Prostate gland (tissue), 2 donors: ENCODE measurements around the gene CCNI.

ENCODE experiments used
- POLR2A ChIP-seq: fragments of 450-650 bp; IDR thresholded peaks from one replicate; pipeline ENCODE4 v1.6.1; 2016; ENCODE audit warnings: antibody characterized with exemption, mild to moderate bottlenecking
- POLR2AphosphoS5 ChIP-seq: sonication (generic); formaldehyde crosslinking; IDR thresholded peaks from one replicate; pipeline ENCODE4 v1.6.1; 2017; ENCODE audit warnings: antibody characterized with exemption
- TF ChIP-seq, protein P1 (sequence below), 4 experiments: fragments of 200-600 bp in 2 of 4; fragments of 450-650 bp in 2 of 4; sonication (generic) in 2 of 4; IDR thresholded peaks; 1 replicate in 3 of 4; 2 replicates in 1 of 4; pipeline ENCODE4 v1.5.1; 2016 to 2019; ENCODE audit warnings: antibody characterized with exemption in 4 of 4, mild to moderate bottlenecking in 2 of 4, moderate library complexity in 2 of 4

DNA sequence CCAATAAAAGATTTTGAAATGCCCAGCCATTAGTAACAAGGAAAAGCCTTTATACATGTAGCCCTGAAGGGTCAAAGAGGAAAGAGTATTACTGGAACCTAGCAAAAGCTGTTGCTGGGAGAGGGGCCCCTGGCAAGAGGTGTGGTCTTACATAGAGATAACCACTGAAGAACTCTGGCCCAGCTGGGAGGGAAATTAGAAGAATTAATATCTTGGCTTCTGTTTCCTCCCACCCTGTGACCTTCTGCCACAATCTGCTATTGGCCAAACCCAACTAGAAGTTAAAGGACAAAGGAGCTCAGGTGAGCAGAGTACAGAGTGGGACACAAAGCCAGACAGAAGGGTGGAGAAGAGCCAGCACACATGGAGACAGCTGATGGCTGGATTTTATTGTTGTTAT is 41.9 kb upstream of the CCNI start:
- TF ChIP-seq, protein P1, sequence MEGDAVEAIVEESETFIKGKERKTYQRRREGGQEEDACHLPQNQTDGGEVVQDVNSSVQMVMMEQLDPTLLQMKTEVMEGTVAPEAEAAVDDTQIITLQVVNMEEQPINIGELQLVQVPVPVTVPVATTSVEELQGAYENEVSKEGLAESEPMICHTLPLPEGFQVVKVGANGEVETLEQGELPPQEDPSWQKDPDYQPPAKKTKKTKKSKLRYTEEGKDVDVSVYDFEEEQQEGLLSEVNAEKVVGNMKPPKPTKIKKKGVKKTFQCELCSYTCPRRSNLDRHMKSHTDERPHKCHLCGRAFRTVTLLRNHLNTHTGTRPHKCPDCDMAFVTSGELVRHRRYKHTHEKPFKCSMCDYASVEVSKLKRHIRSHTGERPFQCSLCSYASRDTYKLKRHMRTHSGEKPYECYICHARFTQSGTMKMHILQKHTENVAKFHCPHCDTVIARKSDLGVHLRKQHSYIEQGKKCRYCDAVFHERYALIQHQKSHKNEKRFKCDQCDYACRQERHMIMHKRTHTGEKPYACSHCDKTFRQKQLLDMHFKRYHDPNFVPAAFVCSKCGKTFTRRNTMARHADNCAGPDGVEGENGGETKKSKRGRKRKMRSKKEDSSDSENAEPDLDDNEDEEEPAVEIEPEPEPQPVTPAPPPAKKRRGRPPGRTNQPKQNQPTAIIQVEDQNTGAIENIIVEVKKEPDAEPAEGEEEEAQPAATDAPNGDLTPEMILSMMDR (IDR thresholded peaks at IDR 0.05): no peak
- no peak for TF ChIP-seq POLR2A
- no peak for TF ChIP-seq POLR2AphosphoS5
